Medulla oblongata (tissue), 1 donor: ENCODE measurements around the gene OXTR.

Experiments used
- DNase-seq: peaks from one replicate; pipeline ENCODE4 v3.0.0-alpha.2; 2015; ENCODE audit errors: extremely low spot score

OXTR gene

DNA sequence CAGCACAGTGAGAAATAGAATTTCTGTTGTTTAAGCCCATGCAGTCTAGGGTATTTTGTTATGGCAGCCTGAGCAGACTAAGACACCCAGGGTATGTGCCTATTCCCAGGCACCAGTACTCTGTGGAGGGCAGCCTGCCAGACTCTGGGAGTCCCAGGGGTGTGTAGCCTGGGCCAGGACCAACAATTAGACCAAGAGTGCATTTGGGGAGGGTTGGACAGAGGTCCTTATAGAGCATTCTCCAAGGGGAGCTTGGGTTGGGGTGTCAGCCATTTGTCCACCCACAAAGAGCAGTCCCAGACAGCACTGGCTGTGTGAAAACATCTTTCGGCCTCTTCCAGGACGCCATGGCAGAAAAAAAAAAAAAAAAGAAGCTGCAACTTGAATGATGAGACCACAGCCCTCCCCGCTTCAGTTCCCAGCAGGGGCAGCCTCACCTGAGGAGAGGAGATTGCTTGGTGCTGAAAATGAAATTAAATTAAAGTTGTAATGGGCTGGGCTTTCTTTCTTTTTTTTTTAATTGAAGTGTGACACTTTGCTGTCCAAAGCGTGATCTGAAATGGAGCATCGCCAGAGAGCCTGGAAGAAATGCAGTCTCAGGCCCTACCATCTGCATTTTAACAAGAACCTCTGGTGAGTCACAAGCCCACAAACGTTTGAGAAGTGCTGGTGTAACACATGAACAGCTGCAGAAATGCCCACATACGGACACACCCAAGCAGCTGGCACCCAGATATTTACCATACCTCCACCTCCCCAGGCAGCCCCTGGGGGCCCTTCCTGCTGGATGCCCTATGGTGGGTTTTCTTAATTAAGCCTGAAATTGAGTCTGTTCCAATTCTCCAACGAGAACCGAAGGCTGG, 57.1 kb downstream of the OXTR start:
- no peak for DNase-seq

GRCh38 chr3:8709801-8710507, 59.5 kb downstream of the OXTR start:
- DNase-seq = no peak

- DNase-seq = no peak
Measured at GRCh38 chr3:8709287-8709686, 60.1 kb downstream of the OXTR start.

DNA sequence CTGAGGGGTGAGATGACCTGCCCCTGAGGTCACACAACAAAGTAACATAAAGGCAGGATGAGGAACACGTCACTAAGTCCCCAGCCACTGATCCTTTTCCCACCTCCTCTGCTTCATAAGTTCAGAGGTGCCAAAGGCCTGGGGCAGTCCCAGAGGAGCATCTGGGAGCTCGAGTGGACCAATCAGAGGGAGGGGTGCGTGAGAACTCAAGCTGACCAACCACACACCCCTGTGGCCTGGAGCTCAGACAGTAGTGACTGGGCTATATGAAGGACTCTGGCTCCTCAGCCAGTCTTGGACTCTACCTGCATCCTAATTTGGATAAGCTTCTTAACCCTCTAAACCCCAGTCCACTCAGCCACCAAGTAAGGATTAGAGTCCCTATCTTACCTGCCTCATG, 63.8 kb downstream of the OXTR start:
- DNase-seq = no peak

GRCh38 chr3:8702560-8702959, 66.9 kb downstream of the OXTR start:
- no peak for DNase-seq
